Measurements from ENCODE around the gene EIF1.

GRCh38 chr17:41707803-41708669 is 19.4 kb downstream of the EIF1 start:
- TF ChIP-seq, protein P1, sequence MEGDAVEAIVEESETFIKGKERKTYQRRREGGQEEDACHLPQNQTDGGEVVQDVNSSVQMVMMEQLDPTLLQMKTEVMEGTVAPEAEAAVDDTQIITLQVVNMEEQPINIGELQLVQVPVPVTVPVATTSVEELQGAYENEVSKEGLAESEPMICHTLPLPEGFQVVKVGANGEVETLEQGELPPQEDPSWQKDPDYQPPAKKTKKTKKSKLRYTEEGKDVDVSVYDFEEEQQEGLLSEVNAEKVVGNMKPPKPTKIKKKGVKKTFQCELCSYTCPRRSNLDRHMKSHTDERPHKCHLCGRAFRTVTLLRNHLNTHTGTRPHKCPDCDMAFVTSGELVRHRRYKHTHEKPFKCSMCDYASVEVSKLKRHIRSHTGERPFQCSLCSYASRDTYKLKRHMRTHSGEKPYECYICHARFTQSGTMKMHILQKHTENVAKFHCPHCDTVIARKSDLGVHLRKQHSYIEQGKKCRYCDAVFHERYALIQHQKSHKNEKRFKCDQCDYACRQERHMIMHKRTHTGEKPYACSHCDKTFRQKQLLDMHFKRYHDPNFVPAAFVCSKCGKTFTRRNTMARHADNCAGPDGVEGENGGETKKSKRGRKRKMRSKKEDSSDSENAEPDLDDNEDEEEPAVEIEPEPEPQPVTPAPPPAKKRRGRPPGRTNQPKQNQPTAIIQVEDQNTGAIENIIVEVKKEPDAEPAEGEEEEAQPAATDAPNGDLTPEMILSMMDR (IDR thresholded peaks at IDR 0.05): no peak
- no peak for TF ChIP-seq POLR2A (IDR thresholded peaks at IDR 0.05)

Measured in tibial nerve (tissue), 3 donors.